ACC112 (cell line): ENCODE data around the gene PRG3.
"Not testable (repeated sequence)": the region's sequence is repeated elsewhere in the genome, so short reads cannot be mapped to it uniquely, and the experiment has no call there.

ENCODE experiments used
- H2AFZ ChIP-seq: fragments of 200-600 bp; sonication (generic); one replicate; pipeline ENCODE4 v1.6.0; 2017; ENCODE audit warnings: antibody characterized with exemption, low read length; ENCODE audit not compliant: unreplicated experiment
- H3K27ac ChIP-seq: fragments of 200-600 bp; sonication (generic); 2 replicates; pipeline ENCODE4 v1.5.1; 2014; ENCODE audit warnings: low read depth, mild to moderate bottlenecking, antibody characterized with exemption, low read length, moderate library complexity
- H3K27me3 ChIP-seq: fragments of 200-600 bp; sonication (generic); 2 replicates; pipeline ENCODE4 v1.6.1; 2014; ENCODE audit warnings: mild to moderate bottlenecking, antibody characterized with exemption, low read length, moderate library complexity, mixed read lengths; ENCODE audit not compliant: insufficient read depth
- H3K36me3 ChIP-seq: fragments of 200-600 bp; sonication (generic); 2 replicates; pipeline ENCODE4 v1.6.1; 2016; ENCODE audit warnings: mild to moderate bottlenecking, antibody characterized with exemption, low read length, moderate library complexity, mixed read lengths; ENCODE audit not compliant: insufficient read depth
- H3K4me1 ChIP-seq: fragments of 200-600 bp; sonication (generic); one replicate; pipeline ENCODE4 v1.6.1; 2016; ENCODE audit warnings: low read length, mixed read lengths; ENCODE audit not compliant: insufficient read depth, unreplicated experiment, control insufficient read depth
- H3K4me3 ChIP-seq: fragments of 200-600 bp; sonication (generic); 2 replicates; pipeline ENCODE4 v1.5.1; 2014; ENCODE audit warnings: mild to moderate bottlenecking, low read depth, low read length
- H3K79me2 ChIP-seq: fragments of 200-600 bp; sonication (generic); one replicate; pipeline ENCODE4 v1.6.0; 2016; ENCODE audit warnings: low read length; ENCODE audit not compliant: control insufficient read depth, unreplicated experiment, insufficient read depth

PRG3 gene

GRCh38 chr11:57370251-57370650 is 10.7 kb downstream of the PRG3 start:
- Histone ChIP-seq H3K4me3 (no peak overlapping the region), H3K79me2 (no peaks in the 10 kb centered on the region), H3K27me3 (peaks cover 19% of the 10 kb centered on the region; the same call in 1 of the 2 replicates), H3K4me1 (peaks cover 4% of the 10 kb centered on the region), H2AFZ (no peak overlapping the region), H3K36me3 (no peaks in the 10 kb centered on the region), H3K27ac (no peak overlapping the region)

GRCh38 chr11:57368845-57369232 is 12.1 kb downstream of the PRG3 start:
- Histone ChIP-seq H2AFZ (no peak overlapping the region), H3K4me3 (no peak overlapping the region), H3K36me3 (no peaks in the 10 kb centered on the region), H3K27me3 (peaks cover 33% of the 10 kb centered on the region), H3K79me2 (no peaks in the 10 kb centered on the region), H3K27ac (no peak overlapping the region), H3K4me1 (peaks cover 4% of the 10 kb centered on the region)

GRCh38 chr11:57368106-57368844 is 12.7 kb downstream of the PRG3 start:
- H3K4me1 ChIP-seq: peaks cover 4% of the 10 kb centered on the region
- no peak overlapping the region for H2AFZ ChIP-seq
- H3K4me3 ChIP-seq: no peak overlapping the region
- no peaks in the 10 kb centered on the region for H3K36me3 ChIP-seq
- no peaks in the 10 kb centered on the region for H3K79me2 ChIP-seq
- H3K27ac ChIP-seq: no peak overlapping the region
- H3K27me3 ChIP-seq: peaks cover 38% of the 10 kb centered on the region

GRCh38 chr11:57364851-57365660 is 15.9 kb downstream of the PRG3 start:
- Histone ChIP-seq H3K79me2 (no peaks in the 10 kb centered on the region), H3K4me3 (no peak overlapping the region), H3K36me3 (no peaks in the 10 kb centered on the region), H3K4me1 (peaks cover 3% of the 10 kb centered on the region), H2AFZ (no peak overlapping the region), H3K27ac (no peak overlapping the region), H3K27me3 (peaks cover 50% of the 10 kb centered on the region)

- Histone ChIP-seq H3K27ac (no peak overlapping the region), H3K36me3 (no peaks in the 10 kb centered on the region), H3K4me3 (no peak overlapping the region), H3K79me2 (no peaks in the 10 kb centered on the region), H2AFZ (no peak overlapping the region), H3K27me3 (peaks cover 50% of the 10 kb centered on the region), H3K4me1 (no peaks in the 10 kb centered on the region)
These were observed 17.5 kb downstream of the PRG3 start for GRCh38 chr11:57363131-57364080.

GRCh38 chr11:57361926-57362325 is 19.0 kb downstream of the PRG3 start:
- H2AFZ ChIP-seq: no peak overlapping the region
- H3K27me3 ChIP-seq: peaks cover 47% of the 10 kb centered on the region
- H3K4me1 ChIP-seq: no peaks in the 10 kb centered on the region
- no peaks in the 10 kb centered on the region for H3K79me2 ChIP-seq
- H3K4me3 ChIP-seq: no peak overlapping the region
- no peak overlapping the region for H3K27ac ChIP-seq
- H3K36me3 ChIP-seq: no peaks in the 10 kb centered on the region

GRCh38 chr11:57361420-57361819 is 19.5 kb downstream of the PRG3 start:
- peaks cover 45% of the 10 kb centered on the region for H3K27me3 ChIP-seq
- not testable (repeated sequence) for H3K27ac ChIP-seq, H3K79me2 ChIP-seq, H3K36me3 ChIP-seq, H3K4me1 ChIP-seq, H3K4me3 ChIP-seq, H2AFZ ChIP-seq

GRCh38 chr11:57360991-57361390 is 20.0 kb downstream of the PRG3 start:
- no peaks in the 10 kb centered on the region for H3K79me2 ChIP-seq
- no peak overlapping the region for H3K4me3 ChIP-seq
- H3K27me3 ChIP-seq: peaks cover 41% of the 10 kb centered on the region
- H2AFZ ChIP-seq: no peak overlapping the region
- no peaks in the 10 kb centered on the region for H3K36me3 ChIP-seq
- H3K27ac ChIP-seq: no peak overlapping the region
- no peaks in the 10 kb centered on the region for H3K4me1 ChIP-seq

- Histone ChIP-seq H3K27me3 (peaks cover 35% of the 10 kb centered on the region), H3K36me3 (no peaks in the 10 kb centered on the region), H3K4me1 (no peaks in the 10 kb centered on the region), H2AFZ (no peak overlapping the region), H3K79me2 (no peaks in the 10 kb centered on the region), H3K27ac (no peak overlapping the region), H3K4me3 (no peak overlapping the region)
These were observed 20.9 kb downstream of the PRG3 start for GRCh38 chr11:57359896-57360690.

- H2AFZ ChIP-seq: no peak overlapping the region
- H3K27me3 ChIP-seq: peaks cover 28% of the 10 kb centered on the region
- no peaks in the 10 kb centered on the region for H3K4me1 ChIP-seq
- H3K36me3 ChIP-seq: no peaks in the 10 kb centered on the region
- H3K4me3 ChIP-seq: no peak overlapping the region
- H3K79me2 ChIP-seq: no peaks in the 10 kb centered on the region
- H3K27ac ChIP-seq: no peak overlapping the region
These were observed 21.6 kb downstream of the PRG3 start for GRCh38 chr11:57359396-57359795.
